H1 (cell line): ENCODE measurements around the gene GLIPR1. TPM values are rescaled to one million over a fixed set of nuclear protein-coding genes. Genes with fewer than 3 reads are reported as not detected.

ENCODE experiments used
- CTCF ChIA-PET: fragments of 300-600 bp; sonication (Branson Sonifier 250); formaldehyde crosslinking; loops from one replicate; lab custom pipeline; 2021; ENCODE audit not compliant: partially characterized antibody; lab: Charles Lee
- POLR2A ChIA-PET: fragments of 300-600 bp; sonication (Branson Sonifier 250); formaldehyde crosslinking; loops from one replicate; lab custom pipeline; 2021; ENCODE audit warnings: inconsistent platforms; ENCODE audit not compliant: partially characterized antibody; lab: Charles Lee
- DNase-seq, 2 experiments: peaks; one replicate each; pipeline versions ENCODE4 v3.0.0 to v3.0.0-alpha.2; 2010 to 2022; ENCODE audit warnings: low spot score in 2 of 2, low read depth in 1 of 2, mixed read lengths in 1 of 2
- FAIRE-seq: peaks from 2 replicates; lab custom pipeline; 2011; peaks lifted over from hg19 to GRCh38; lab: Jason Lieb, UNC
- H2AFZ ChIP-seq: 2 replicates; pipeline ENCODE4 v1.8.1; 2012; ENCODE audit warnings: low read length, inconsistent platforms
- H2AK5ac ChIP-seq: 2 replicates; pipeline ENCODE4 v1.6.1; 2013; ENCODE audit warnings: low read depth, low read length
- H2BK120ac ChIP-seq: replicated peaks from 2 replicates; pipeline ENCODE3; 2013; ENCODE audit warnings: low read depth, low read length, inconsistent platforms
- H2BK12ac ChIP-seq: 2 replicates; pipeline ENCODE4 v1.6.1; 2013; ENCODE audit warnings: low read depth, low read length
- H2BK15ac ChIP-seq: 2 replicates; pipeline ENCODE4 v1.6.1; 2013; ENCODE audit warnings: low read length
- H2BK20ac ChIP-seq: 2 replicates; pipeline ENCODE4 v1.6.1; 2013; ENCODE audit warnings: low read length
- H2BK5ac ChIP-seq: 2 replicates; pipeline ENCODE4 v1.6.1; 2013; ENCODE audit warnings: low read depth, low read length
- H3K14ac ChIP-seq: 2 replicates; pipeline ENCODE4 v1.6.1; 2013; ENCODE audit warnings: inconsistent platforms; ENCODE audit not compliant: insufficient read length
- H3K18ac ChIP-seq: 2 replicates; pipeline ENCODE4 v1.6.1; 2013; ENCODE audit warnings: low read length; ENCODE audit errors: extremely low read depth
- H3K23ac ChIP-seq: 2 replicates; pipeline ENCODE4 v1.6.1; 2013; ENCODE audit warnings: inconsistent platforms; ENCODE audit not compliant: insufficient read length
- H3K23me2 ChIP-seq: 2 replicates; pipeline ENCODE4 v1.6.1; 2013; ENCODE audit warnings: low read depth, low read length
- H3K27ac ChIP-seq: 2 replicates; pipeline ENCODE4 v1.6.1; 2011; ENCODE audit warnings: low read depth, low read length, inconsistent platforms
- H3K27me3 ChIP-seq, 4 experiments: replicated peaks in 1 of 4; 1 replicate in 1 of 4; 2 replicates in 3 of 4; pipeline versions ENCODE4 v1.6.1 to v1.8.1; 2011 to 2013; ENCODE audit warnings: low read length in 3 of 4, mild to moderate bottlenecking in 3 of 4, inconsistent platforms in 2 of 4, mixed read lengths in 2 of 4, moderate library complexity in 1 of 4; ENCODE audit not compliant: control insufficient read depth in 3 of 4, insufficient read depth in 3 of 4; ENCODE audit errors: extremely low read depth in 1 of 4
- H3K36me3 ChIP-seq, 4 experiments: 2 replicates each; pipeline versions ENCODE4 v1.6.1 to v1.8.1; 2011 to 2013; ENCODE audit warnings: mild to moderate bottlenecking in 4 of 4, low read length in 3 of 4, moderate library complexity in 2 of 4, control low read depth in 1 of 4, inconsistent platforms in 1 of 4; ENCODE audit not compliant: insufficient read depth in 4 of 4, control insufficient read depth in 2 of 4
- H3K4ac ChIP-seq: replicated peaks from 2 replicates; pipeline ENCODE3; 2013; ENCODE audit warnings: low read length, low read depth, mixed read lengths, inconsistent platforms; ENCODE audit not compliant: insufficient read length
- H3K4me1 ChIP-seq, 4 experiments: replicated peaks in 1 of 4; 1 replicate in 1 of 4; 2 replicates in 3 of 4; pipeline versions ENCODE4 v1.6.1 to v1.8.1; 2011 to 2013; ENCODE audit warnings: low read length in 3 of 4, inconsistent platforms in 2 of 4, mixed read lengths in 1 of 4; ENCODE audit not compliant: insufficient read depth in 4 of 4, control insufficient read depth in 3 of 4
- H3K4me2 ChIP-seq, 2 experiments: 2 replicates each; pipeline versions ENCODE4 v1.6.1 to v1.8.1; 2011 to 2013; ENCODE audit warnings: low read depth in 2 of 2, low read length in 2 of 2, control low read depth in 1 of 2, inconsistent platforms in 1 of 2, mild to moderate bottlenecking in 1 of 2; ENCODE audit not compliant: insufficient read depth in 1 of 2
- H3K4me3 ChIP-seq, 4 experiments: fragments of 200-600, 300-600 bp in 1 of 4; sonication (generic), shearing (Covaris generic), sonication (Bioruptor Twin) in 1 of 4; 2 replicates each; pipeline versions ENCODE4 v1.5.1 to v1.8.1; 2011 to 2016; ENCODE audit warnings: low read length in 4 of 4, low read depth in 3 of 4, control low read depth in 2 of 4, inconsistent platforms in 2 of 4, mild to moderate bottlenecking in 2 of 4, mixed read lengths in 1 of 4, moderate library complexity in 1 of 4; ENCODE audit not compliant: insufficient read depth in 2 of 4; ENCODE audit errors: extremely low read depth in 1 of 4
- H3K56ac ChIP-seq: replicated peaks from 2 replicates; pipeline ENCODE3; 2013; ENCODE audit warnings: low read depth, mild to moderate bottlenecking, mixed read lengths, low read length, inconsistent platforms; ENCODE audit not compliant: insufficient read length
- H3K79me1 ChIP-seq: 2 replicates; pipeline ENCODE4 v1.6.1; 2013; ENCODE audit warnings: low read depth, low read length, control low read depth
- H3K79me2 ChIP-seq, 2 experiments: 2 replicates each; pipeline versions ENCODE4 v1.6.1 to v1.8.1; 2012 to 2013; ENCODE audit warnings: low read length in 2 of 2, mild to moderate bottlenecking in 2 of 2, inconsistent platforms in 1 of 2; ENCODE audit not compliant: insufficient read depth in 2 of 2, control insufficient read depth in 1 of 2
- H3K9ac ChIP-seq, 4 experiments: replicated peaks in 1 of 4; 1 replicate in 1 of 4; 2 replicates in 3 of 4; pipeline versions ENCODE4 v1.6.1 to v1.8.1; 2011 to 2013; ENCODE audit warnings: low read depth in 3 of 4, low read length in 3 of 4, control low read depth in 2 of 4, mild to moderate bottlenecking in 2 of 4, moderate library complexity in 2 of 4, inconsistent platforms in 1 of 4; ENCODE audit errors: extremely low read depth in 1 of 4
- H3K9me3 ChIP-seq, 2 experiments: 2 replicates each; pipeline versions ENCODE4 v1.6.1 to v1.8.1; 2012 to 2013; ENCODE audit warnings: mild to moderate bottlenecking in 2 of 2, moderate library complexity in 2 of 2, control low read depth in 1 of 2, inconsistent platforms in 1 of 2, low read depth in 1 of 2, low read length in 1 of 2, mixed read lengths in 1 of 2; ENCODE audit not compliant: insufficient read depth in 2 of 2
- H4K20me1 ChIP-seq, 2 experiments: replicated peaks in 1 of 2; 2 replicates each; pipeline versions ENCODE3 to v1.8.1; 2011 to 2013; ENCODE audit warnings: inconsistent platforms in 2 of 2, low read length in 2 of 2, mild to moderate bottlenecking in 1 of 2; ENCODE audit not compliant: insufficient read depth in 2 of 2, control insufficient read depth in 1 of 2
- H4K5ac ChIP-seq: 2 replicates; pipeline ENCODE4 v1.6.1; 2013; ENCODE audit warnings: low read length, low read depth, mixed read lengths, inconsistent platforms; ENCODE audit not compliant: insufficient read length
- H4K8ac ChIP-seq: 2 replicates; pipeline ENCODE4 v1.8.0; 2013; ENCODE audit warnings: mild to moderate bottlenecking, moderate library complexity, low read length, inconsistent platforms; ENCODE audit not compliant: insufficient read depth; ENCODE audit errors: extremely low read depth
- H4K91ac ChIP-seq: replicated peaks from 2 replicates; pipeline ENCODE3; 2013; ENCODE audit warnings: low read length, mixed read lengths, inconsistent platforms; ENCODE audit not compliant: insufficient read length
- CBX5 ChIP-seq: fragments of 300-800, 300-1000 bp; sonication (generic); IDR thresholded peaks from 2 replicates; pipeline ENCODE4 v1.7.1; 2016; ENCODE audit warnings: antibody characterized with exemption, low read length, low read depth
- CHD1 ChIP-seq: IDR thresholded peaks from 2 replicates; pipeline ENCODE4 v1.6.1; 2012; ENCODE audit warnings: low read depth, low read length, improper control_type of control experiment
- FOSL1 ChIP-seq: IDR thresholded peaks from 2 replicates; pipeline ENCODE4 v1.6.1; 2011; ENCODE audit warnings: mild to moderate bottlenecking, low read depth, low read length, moderate library complexity; ENCODE audit not compliant: insufficient read depth
- GABPA ChIP-seq: IDR thresholded peaks from 2 replicates; pipeline ENCODE4 v1.6.1; 2011; ENCODE audit warnings: mild to moderate bottlenecking, low read length, moderate library complexity, borderline replicate concordance; ENCODE audit not compliant: insufficient read depth
- GTF2F1 ChIP-seq: IDR thresholded peaks from 2 replicates; pipeline ENCODE4 v1.6.1; 2012; ENCODE audit warnings: low read depth, low read length, improper control_type of control experiment, borderline replicate concordance
- HDAC6 ChIP-seq: IDR thresholded peaks from one replicate; pipeline ENCODE4 v1.7.1; 2012; ENCODE audit warnings: low read depth, mild to moderate bottlenecking, inconsistent platforms, low read length, moderate library complexity
- JUN ChIP-seq: IDR thresholded peaks from 2 replicates; pipeline ENCODE4 v1.6.1; 2011; ENCODE audit warnings: low read depth, mild to moderate bottlenecking, improper control_type of control experiment, low read length
- KDM4A ChIP-seq: IDR thresholded peaks from one replicate; pipeline ENCODE4 v1.7.1; 2012; ENCODE audit warnings: low read depth, mild to moderate bottlenecking, moderate library complexity, low read length, inconsistent platforms; ENCODE audit not compliant: severe bottlenecking
- NANOG ChIP-seq: IDR thresholded peaks from 2 replicates; pipeline ENCODE4 v1.6.1; 2011; ENCODE audit warnings: low read length, low read depth, mild to moderate bottlenecking, inconsistent platforms; ENCODE audit not compliant: insufficient read depth, poor library complexity, severe bottlenecking
- POU5F1 ChIP-seq: IDR thresholded peaks from 2 replicates; pipeline ENCODE4 v1.6.1; 2011; ENCODE audit warnings: low read depth, mild to moderate bottlenecking, low read length, moderate library complexity
- RFX5 ChIP-seq: IDR thresholded peaks from 2 replicates; pipeline ENCODE4 v1.6.1; 2011; ENCODE audit warnings: low read depth, low read length, improper control_type of control experiment, borderline replicate concordance
- SAP30 ChIP-seq: fragments of 300-600 bp; sonication (generic); IDR thresholded peaks from 2 replicates; pipeline ENCODE4 v1.7.1; 2012; ENCODE audit warnings: low read length, moderate library complexity, mild to moderate bottlenecking, inconsistent platforms; ENCODE audit not compliant: insufficient read depth, insufficient replicate concordance
- SUZ12 ChIP-seq: fragments of 200-600 bp; sonication (generic); IDR thresholded peaks from 2 replicates; pipeline ENCODE4 v1.6.1; 2012; ENCODE audit warnings: mild to moderate bottlenecking, inconsistent platforms, low read length, moderate library complexity, mixed read lengths
- TBP ChIP-seq: IDR thresholded peaks from 2 replicates; pipeline ENCODE4 v1.6.1; 2011; ENCODE audit warnings: low read depth, low read length, improper control_type of control experiment
- WGBS, 2 experiments: shearing (Covaris generic) in 1 of 2; methylation state at CpG; one replicate each; pipeline versions ENCODE4 v1.1.6 to v1.1.7; 2013 to 2015; ENCODE audit warnings: low lambda C conversion rate in 2 of 2, mixed read lengths in 2 of 2, inconsistent platforms in 1 of 2, low coverage in 1 of 2, missing lambda C conversion rate in 1 of 2; ENCODE audit not compliant: insufficient replicate concordance in 2 of 2, insufficient coverage in 1 of 2, insufficient read length in 1 of 2; ENCODE audit errors: extremely low coverage in 1 of 2, missing lambda C conversion rate in 1 of 2; 5-methylcytosine and 5-hydroxymethylcytosine counted together
- polyA plus RNA-seq, 7 experiments: library from polyadenylated mRNA; depleted of rRNA in 3 of 7; stranded (reverse) in 5 of 7; unstranded in 2 of 7; fragments of >200 nt in 5 of 7; fragments of 200-250 nt in 2 of 7; gene quantifications; 1 replicate in 5 of 7; 2 replicates in 1 of 7; 4 replicates in 1 of 7; pipeline versions ENCODE4 v1.2.1 to v1.2.3, GENCODE V29; 2011 to 2013; ENCODE audit warnings: missing spikeins in 2 of 7, mixed read lengths in 2 of 7
- total RNA-seq: library from RNA; stranded (reverse); fragmentation: NEBNext Ultra II Directional; extraction: Animal tissue kit (Norgen Biotek cat#: 25700); gene quantifications from 2 replicates; pipeline ENCODE4 v1.2.1, GENCODE V29; 2021

Gene GLIPR1
- total and polyA plus RNA-seq, 2 of the 8 experiments (the other 6 are each of a cell fraction or from before 2014, with no cell fraction given), result 0.23 to 1.5 TPM

- ChIA-PET CTCF (interaction anchor here (0.7 to 4.2 kb wide), 14 partner anchors 10 to 749 kb away, joined by 3 to 36 read pairs (median 4); partner anchors contain the start of genes KRR1 and PHLDA1), POLR2A (interaction anchor here (0.9 to 1.5 kb wide), 2 partner anchors 504 to 508 kb away, joined by 3 read pairs; no protein-coding TSS in a partner anchor)
- DNase-seq, result no peak
- Histone ChIP-seq H3K79me1 (no peaks in the 10 kb centered on the region), H2BK120ac (no peak overlapping the region), H3K27me3 (no peaks in the 10 kb centered on the region), H3K4ac (no peak overlapping the region), H4K20me1 (no peaks in the 10 kb centered on the region), H3K9ac (no peak overlapping the region), H3K27ac (no peak overlapping the region), H2BK20ac (no peak overlapping the region), H3K56ac (no peak overlapping the region), H3K23ac (no peak overlapping the region), H3K9me3 (no peaks in the 10 kb centered on the region), H2BK12ac (0 out of 2 replicates have a peak overlapping the region, but pooled peaks have one; percentile 61), H4K5ac (no peak overlapping the region), H3K18ac (no peak overlapping the region), H3K4me2 (no peak overlapping the region), H3K36me3 (no peaks in the 10 kb centered on the region), H4K91ac (no peak overlapping the region), H3K4me1 (no peaks in the 10 kb centered on the region), H3K4me3 (no peak overlapping the region), H3K79me2 (no peaks in the 10 kb centered on the region), H2BK5ac (no peak overlapping the region), H2AFZ (peak overlapping the region; percentile 35; the same call in 1 of the 2 replicates), H3K14ac (no peak overlapping the region), H2BK15ac (no peak overlapping the region), H4K8ac (no peak overlapping the region), H3K23me2 (no peaks in the 10 kb centered on the region), H2AK5ac (no peak overlapping the region)
- no peak for FAIRE-seq
- WGBS, 2 experiments, result 88% methylated on average over 2 of the region's 2 CpGs; no CpG with 5 or more reads in 1 of the 2 experiments
- TF ChIP-seq GABPA (no peak), POU5F1 (no peak), SAP30 (no peak), SUZ12 (no peak), GTF2F1 (no peak), KDM4A (no peak), NANOG (no peak), RFX5 (no peak), HDAC6 (no peak), CHD1 (no peak), CBX5 (no peak), TBP (no peak), JUN (no peak), FOSL1 (no peak)
These were observed 48.1 kb downstream of the GLIPR1 start for GRCh38 chr12:75528692-75529091.
